ENCODE results near the gene PDE5A. TPM values are rescaled to one million over a fixed set of nuclear protein-coding genes. Genes with fewer than 3 reads are reported as not detected.
A peak's percentile ranks its signal among the peaks of the same experiment; 100 is the strongest.
"Not testable (repeated sequence)": the region's sequence is repeated elsewhere in the genome, so short reads cannot be mapped to it uniquely, and the experiment has no call there.

Gene PDE5A
- total and polyA plus RNA-seq, 3 donors from 2014 or later = 18.4 to 25.3 (median 21.4) TPM

DNA sequence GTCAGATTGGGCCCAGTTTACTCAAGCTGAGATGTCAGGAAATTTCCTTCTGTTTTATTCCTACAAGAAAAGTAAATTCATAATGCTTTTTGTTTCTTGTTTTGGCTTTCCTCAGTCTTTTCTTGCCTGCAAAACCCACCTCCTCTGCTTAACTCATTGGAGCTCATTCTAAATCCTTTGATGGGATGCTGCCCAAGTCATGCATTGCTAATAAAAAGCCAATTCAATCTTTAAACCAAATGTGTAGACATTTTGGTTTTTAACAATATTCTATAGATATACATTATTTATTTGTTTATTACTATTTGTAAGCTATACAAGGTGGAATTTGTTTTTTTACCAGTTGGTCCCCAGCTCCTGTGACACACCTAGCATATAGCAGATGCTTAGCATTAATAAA, 13.2 kb upstream of the PDE5A start:
- no peaks in the 10 kb centered on the region for H3K4me1 ChIP-seq
- no peaks in the 10 kb centered on the region for H3K27me3 ChIP-seq
- no peaks in the 10 kb centered on the region for H3K9me3 ChIP-seq
- H3K27ac ChIP-seq = no peak overlapping the region
- TF ChIP-seq, protein P1, sequence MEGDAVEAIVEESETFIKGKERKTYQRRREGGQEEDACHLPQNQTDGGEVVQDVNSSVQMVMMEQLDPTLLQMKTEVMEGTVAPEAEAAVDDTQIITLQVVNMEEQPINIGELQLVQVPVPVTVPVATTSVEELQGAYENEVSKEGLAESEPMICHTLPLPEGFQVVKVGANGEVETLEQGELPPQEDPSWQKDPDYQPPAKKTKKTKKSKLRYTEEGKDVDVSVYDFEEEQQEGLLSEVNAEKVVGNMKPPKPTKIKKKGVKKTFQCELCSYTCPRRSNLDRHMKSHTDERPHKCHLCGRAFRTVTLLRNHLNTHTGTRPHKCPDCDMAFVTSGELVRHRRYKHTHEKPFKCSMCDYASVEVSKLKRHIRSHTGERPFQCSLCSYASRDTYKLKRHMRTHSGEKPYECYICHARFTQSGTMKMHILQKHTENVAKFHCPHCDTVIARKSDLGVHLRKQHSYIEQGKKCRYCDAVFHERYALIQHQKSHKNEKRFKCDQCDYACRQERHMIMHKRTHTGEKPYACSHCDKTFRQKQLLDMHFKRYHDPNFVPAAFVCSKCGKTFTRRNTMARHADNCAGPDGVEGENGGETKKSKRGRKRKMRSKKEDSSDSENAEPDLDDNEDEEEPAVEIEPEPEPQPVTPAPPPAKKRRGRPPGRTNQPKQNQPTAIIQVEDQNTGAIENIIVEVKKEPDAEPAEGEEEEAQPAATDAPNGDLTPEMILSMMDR (IDR thresholded peaks at IDR 0.05) = no peak
- no peak for TF ChIP-seq POLR2A (IDR thresholded peaks at IDR 0.05)
- intact Hi-C loops (cut with DNase I; ENCODE audit: low total_unique reads) = no loop called here
- DNase-seq = no peak
- no peak overlapping the region for H3K4me3 ChIP-seq
- no peaks in the 10 kb centered on the region for H3K36me3 ChIP-seq (ENCODE audit: low read depth, missing control alignments)

DNA sequence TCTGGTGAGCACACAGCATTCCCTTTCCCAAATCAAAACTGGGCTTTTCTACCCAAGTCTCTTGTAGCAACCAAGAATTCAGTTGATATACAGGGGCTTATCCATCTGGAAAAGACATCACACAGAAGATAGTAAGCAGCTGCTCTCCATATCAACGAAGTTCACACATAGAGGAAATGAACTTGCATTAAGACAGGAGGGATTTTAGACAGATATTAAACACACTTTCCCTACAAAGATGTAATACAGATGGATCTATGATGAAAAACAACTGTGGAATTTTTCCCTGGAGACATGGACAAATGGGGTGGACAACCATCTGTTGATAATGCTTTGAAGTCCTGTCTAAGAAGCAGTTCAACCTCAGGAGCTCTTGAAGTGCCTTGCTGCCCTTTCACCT, 9.8 kb upstream of the PDE5A start:
- Histone ChIP-seq H3K27me3 (no peaks in the 10 kb centered on the region), H3K4me1 (no peaks in the 10 kb centered on the region), H3K36me3 (ENCODE audit: low read depth, missing control alignments) (no peaks in the 10 kb centered on the region), H3K9me3 (no peaks in the 10 kb centered on the region), H3K4me3 (no peak overlapping the region), H3K27ac (no peak overlapping the region)
- no peak for TF ChIP-seq POLR2A (IDR thresholded peaks at IDR 0.05)
- TF ChIP-seq, protein P1 (IDR thresholded peaks at IDR 0.05) = no peak
- no peak for DNase-seq
- intact Hi-C loops (cut with DNase I; ENCODE audit: low total_unique reads) = no loop called here
- WGBS, 2 donors = 63 to 72% methylated on average over 1 of the region's 1 CpG

DNA sequence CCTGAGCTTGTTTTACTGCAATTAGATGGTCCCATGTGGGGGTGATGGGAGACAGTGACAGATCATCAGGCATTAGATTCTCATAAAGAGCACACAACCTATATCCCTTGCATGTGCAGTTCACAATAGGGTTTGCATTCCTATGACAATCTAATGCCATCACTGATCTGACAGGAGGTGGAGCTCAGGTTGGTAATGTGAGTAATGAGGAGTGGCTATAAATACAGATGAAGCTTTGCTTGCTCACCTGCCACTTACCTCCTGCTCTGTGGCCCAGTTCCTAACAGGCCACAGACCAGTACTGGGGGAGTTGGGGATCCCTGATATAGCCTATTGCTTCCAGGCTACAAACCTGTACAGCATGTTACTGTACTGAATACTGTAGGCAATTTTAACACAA, 8.2 kb upstream of the PDE5A start:
- DNase-seq; H3K9me3 ChIP-seq; H3K4me3 ChIP-seq; intact Hi-C loops (cut with DNase I; ENCODE audit: low total_unique reads); H3K27ac ChIP-seq; H3K4me1 ChIP-seq; H3K36me3 ChIP-seq (ENCODE audit: low read depth, missing control alignments); H3K27me3 ChIP-seq: not testable (repeated sequence)

DNA sequence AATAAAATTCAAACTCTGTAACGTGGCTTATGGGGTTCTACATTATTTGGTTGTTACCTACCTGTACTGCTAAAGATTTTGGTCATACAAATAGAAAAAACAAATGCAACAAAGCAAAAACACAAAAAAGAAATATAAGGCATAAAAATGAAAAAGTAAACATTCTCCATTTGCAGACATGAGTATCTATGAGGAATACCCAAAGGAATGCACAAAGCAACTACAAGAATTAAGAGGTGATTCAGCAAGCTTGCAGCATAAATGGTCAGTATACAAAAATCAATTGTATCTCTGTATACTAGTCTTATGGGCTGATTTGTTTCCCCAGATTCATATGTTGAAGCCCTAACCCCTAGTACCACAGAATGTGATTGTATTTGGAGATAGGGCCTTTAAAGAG, 3.6 kb upstream of the PDE5A start:
- 84 to 90% methylated on average over 1 of the region's 1 CpG for WGBS, 2 donors
- intact Hi-C loops (cut with DNase I; ENCODE audit: low total_unique reads) = loop anchor here (5.0 kb wide), 1 partner anchor 420 kb away; no protein-coding TSS in a partner anchor
- H3K4me3 ChIP-seq = no peak overlapping the region
- DNase-seq = no peak
- no peaks in the 10 kb centered on the region for H3K4me1 ChIP-seq
- H3K9me3 ChIP-seq = no peaks in the 10 kb centered on the region
- H3K27me3 ChIP-seq = no peaks in the 10 kb centered on the region
- no peak overlapping the region for H3K27ac ChIP-seq
- no peaks in the 10 kb centered on the region for H3K36me3 ChIP-seq (ENCODE audit: low read depth, missing control alignments)
- TF ChIP-seq, protein P1 (IDR thresholded peaks at IDR 0.05) = no peak
- no peak for TF ChIP-seq POLR2A (IDR thresholded peaks at IDR 0.05)

DNA sequence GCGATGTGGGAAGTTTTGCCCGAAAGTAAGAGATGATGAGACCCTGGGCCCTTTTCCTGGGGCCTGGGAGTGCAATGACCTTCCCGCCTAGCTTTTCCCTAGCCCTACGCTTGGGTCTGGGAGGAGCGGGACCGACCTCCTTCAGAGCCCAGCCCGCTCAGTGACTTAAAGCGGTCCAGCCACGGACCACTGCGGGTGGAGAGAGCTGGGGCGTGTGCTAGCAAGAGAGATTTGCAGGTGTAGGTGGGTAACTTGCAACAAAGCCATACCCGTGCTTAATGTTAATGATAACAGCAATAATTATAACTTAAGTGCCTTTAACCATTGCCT, 503 bp upstream of the PDE5A start:
- peak overlapping the region; percentile 84 to 85 for H3K4me3 ChIP-seq
- 0 to 1% methylated on average over 5 to 11 of the region's 12 CpGs for WGBS, 2 donors
- intact Hi-C loops (cut with DNase I; ENCODE audit: low total_unique reads) = loop anchor here (10.0 kb wide), 1 partner anchor 64 kb away; no protein-coding TSS in a partner anchor
- no peaks in the 10 kb centered on the region for H3K36me3 ChIP-seq (ENCODE audit: low read depth, missing control alignments)
- peak overlapping the region; percentile 91 to 94 for H3K27ac ChIP-seq
- H3K27me3 ChIP-seq = no peaks in the 10 kb centered on the region
- TF ChIP-seq POLR2A (IDR thresholded peaks at IDR 0.05) = no peak
- TF ChIP-seq, protein P1 (IDR thresholded peaks at IDR 0.05) = peak in 1 of 3 experiments; percentile 6
- no peak for DNase-seq
- no peaks in the 10 kb centered on the region for H3K4me1 ChIP-seq
- no peaks in the 10 kb centered on the region for H3K9me3 ChIP-seq

Data from testis (tissue), 3 donors.